GM18507 (cell line): ENCODE measurements around the gene SERHL2.
"Not testable (repeated sequence)": the region's sequence is repeated elsewhere in the genome, so short reads cannot be mapped to it uniquely, and the experiment has no call there.

Source experiments
- DNase-seq: peaks from one replicate; pipeline ENCODE4 v3.0.0; 2011; ENCODE audit warnings: low read depth; ENCODE audit not compliant: insufficient read length; ENCODE audit errors: extremely low spot score
- FAIRE-seq: peaks from 2 replicates; lab custom pipeline; 2011; peaks lifted over from hg19 to GRCh38; lab: Jason Lieb, UNC

The SERHL2 gene

GRCh38 chr22:42564699-42565098 lies 10.9 kb downstream of the SERHL2 start:
- FAIRE-seq (no peak), DNase-seq (no peak)

GRCh38 chr22:42565956-42566355 lies 12.2 kb downstream of the SERHL2 start:
- no peak for FAIRE-seq

GRCh38 chr22:42567950-42568349 lies 14.2 kb downstream of the SERHL2 start:
- FAIRE-seq, DNase-seq: not testable (repeated sequence)

More at GRCh38 chr22:42565956-42566355, 12.2 kb downstream of the SERHL2 start:
- no peak for DNase-seq

- not testable (repeated sequence) for DNase-seq, FAIRE-seq
These were observed 16.8 kb downstream of the SERHL2 start for GRCh38 chr22:42570580-42570979.

- not testable (repeated sequence) for FAIRE-seq, DNase-seq
These were observed 17.3 kb downstream of the SERHL2 start for GRCh38 chr22:42571068-42571467.

GRCh38 chr22:42574046-42574445 lies 20.3 kb downstream of the SERHL2 start:
- FAIRE-seq, result peak; percentile 61

GRCh38 chr22:42574468-42574867 lies 20.7 kb downstream of the SERHL2 start:
- not testable (repeated sequence) for FAIRE-seq, DNase-seq

More at GRCh38 chr22:42574046-42574445, 20.3 kb downstream of the SERHL2 start:
- not testable (repeated sequence) for DNase-seq

GRCh38 chr22:42575996-42576574 lies 22.3 kb downstream of the SERHL2 start:
- DNase-seq, FAIRE-seq: not testable (repeated sequence)

- FAIRE-seq, DNase-seq: not testable (repeated sequence)
These were observed 23.4 kb downstream of the SERHL2 start for GRCh38 chr22:42577141-42577540.

GRCh38 chr22:42577623-42578240 lies 24.0 kb downstream of the SERHL2 start:
- DNase-seq (no peak), FAIRE-seq (no peak)

GRCh38 chr22:42580040-42580439 lies 26.3 kb downstream of the SERHL2 start:
- not testable (repeated sequence) for DNase-seq, FAIRE-seq

- FAIRE-seq, result peak; percentile 91
- not testable (repeated sequence) for DNase-seq
These were observed 27.5 kb downstream of the SERHL2 start for GRCh38 chr22:42581194-42581761.

- FAIRE-seq (peak; percentile 87), DNase-seq (peak; percentile 68)
These were observed 28.3 kb downstream of the SERHL2 start for GRCh38 chr22:42581762-42582716.

- DNase-seq, result no peak
- FAIRE-seq, result no peak
These were observed 29.2 kb downstream of the SERHL2 start for GRCh38 chr22:42582987-42583386.

GRCh38 chr22:42584364-42584940 lies 30.7 kb downstream of the SERHL2 start:
- FAIRE-seq (no peak), DNase-seq (no peak)

GRCh38 chr22:42585096-42585495 lies 31.3 kb downstream of the SERHL2 start:
- DNase-seq, result no peak
- no peak for FAIRE-seq

GRCh38 chr22:42586381-42586780 lies 32.6 kb downstream of the SERHL2 start:
- DNase-seq, result no peak

GRCh38 chr22:42587588-42588175 lies 33.9 kb downstream of the SERHL2 start:
- DNase-seq (no peak), FAIRE-seq (no peak)

More at GRCh38 chr22:42586381-42586780, 32.6 kb downstream of the SERHL2 start:
- no peak for FAIRE-seq

GRCh38 chr22:42591987-42592386 lies 38.2 kb downstream of the SERHL2 start:
- no peak for DNase-seq
- no peak for FAIRE-seq
